GM15510 (cell line): ENCODE results near the gene CCNY.

Experiments
- POLR2A ChIP-seq: IDR thresholded peaks from 3 replicates; pipeline ENCODE4 v1.6.1; 2011; ENCODE audit warnings: borderline replicate concordance; ENCODE audit not compliant: insufficient read length; ENCODE audit errors: extremely low read depth

Gene CCNY

DNA sequence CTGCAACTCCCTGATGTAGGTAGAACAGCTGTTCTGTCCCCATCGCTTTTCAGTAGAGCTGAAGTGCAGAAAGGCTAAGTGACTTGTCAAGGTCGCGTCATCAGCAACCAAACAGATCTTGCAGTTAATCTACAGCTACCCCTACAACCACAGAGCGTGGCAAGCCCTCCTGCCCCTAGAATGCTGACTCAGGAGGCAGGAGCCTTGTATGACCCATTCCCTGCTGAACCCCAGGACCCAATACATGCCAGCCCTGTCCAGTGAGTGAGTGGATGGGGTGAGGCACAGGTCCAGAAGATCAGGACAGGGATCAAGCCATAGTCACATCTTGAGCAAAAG, 242.3 kb downstream of the CCNY start:
- TF ChIP-seq POLR2A, result no peak

DNA sequence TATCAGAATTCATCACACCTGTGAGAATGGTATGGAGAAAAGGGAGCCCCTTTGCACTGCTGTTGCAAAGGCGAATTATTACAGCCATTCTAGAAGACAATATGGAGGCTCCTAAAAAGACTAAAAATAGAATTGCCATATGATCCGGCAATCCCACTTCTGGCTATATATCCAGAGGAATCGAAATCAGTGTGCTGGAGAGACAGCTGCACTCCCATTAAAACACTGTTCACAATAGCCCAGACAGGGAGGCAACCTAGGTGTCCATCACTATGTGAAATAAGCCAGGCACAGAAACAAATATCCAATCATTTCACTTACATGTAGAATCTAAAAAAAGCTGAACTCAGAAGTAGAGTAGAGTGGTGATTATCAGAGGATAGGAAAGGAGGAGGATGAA, 242.8 kb downstream of the CCNY start:
- no peak for TF ChIP-seq POLR2A

DNA sequence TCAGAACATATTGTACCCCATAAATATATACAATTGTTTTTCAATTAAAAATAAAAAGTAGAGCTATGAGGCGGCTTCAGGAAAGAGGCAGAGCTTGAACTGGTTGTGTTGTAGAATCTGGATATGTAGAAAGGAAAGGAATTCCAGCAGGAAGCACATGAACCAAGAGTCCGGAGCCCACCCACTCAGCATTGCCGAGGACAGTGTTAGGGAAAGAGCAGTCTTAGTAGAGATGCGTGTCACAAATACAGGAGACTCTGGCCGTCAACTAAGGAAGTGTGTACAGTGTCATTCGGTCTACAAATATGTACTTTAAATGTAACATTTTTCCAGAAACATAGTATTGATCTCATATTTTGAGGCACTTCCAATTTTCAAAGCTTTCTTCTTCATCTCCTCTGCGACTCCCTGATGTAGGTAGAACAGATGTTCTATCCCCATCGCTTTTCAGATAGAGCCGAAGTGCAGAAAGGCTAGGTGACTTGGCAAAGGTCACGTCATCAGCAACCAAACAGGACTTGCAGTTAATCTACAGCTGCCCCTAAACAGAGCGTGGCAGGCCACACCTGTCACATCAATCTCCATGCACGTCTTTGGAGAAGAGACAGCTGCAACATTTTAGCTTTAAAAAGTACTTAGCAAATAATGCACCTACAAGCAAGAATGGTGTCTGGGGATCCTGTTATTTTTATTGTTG, 243.6 kb downstream of the CCNY start:
- TF ChIP-seq POLR2A, result no peak

DNA sequence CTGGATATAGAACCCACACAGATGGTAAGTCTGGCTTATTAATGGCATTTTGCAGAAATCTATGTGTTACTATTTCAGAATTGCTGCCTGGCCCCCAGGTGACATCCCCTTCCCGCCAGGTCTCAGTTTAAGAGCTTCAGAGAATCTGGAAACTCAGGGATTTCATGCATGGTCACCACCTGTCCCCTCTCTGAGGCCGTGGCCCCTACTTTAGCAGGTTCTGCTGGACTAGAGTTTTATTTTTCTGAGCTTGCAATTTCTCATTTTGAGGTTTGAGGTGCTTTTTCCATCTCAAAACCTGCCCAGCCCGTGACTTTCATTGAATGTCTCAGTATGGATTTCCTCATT, 244.1 kb downstream of the CCNY start:
- TF ChIP-seq POLR2A, result no peak

DNA sequence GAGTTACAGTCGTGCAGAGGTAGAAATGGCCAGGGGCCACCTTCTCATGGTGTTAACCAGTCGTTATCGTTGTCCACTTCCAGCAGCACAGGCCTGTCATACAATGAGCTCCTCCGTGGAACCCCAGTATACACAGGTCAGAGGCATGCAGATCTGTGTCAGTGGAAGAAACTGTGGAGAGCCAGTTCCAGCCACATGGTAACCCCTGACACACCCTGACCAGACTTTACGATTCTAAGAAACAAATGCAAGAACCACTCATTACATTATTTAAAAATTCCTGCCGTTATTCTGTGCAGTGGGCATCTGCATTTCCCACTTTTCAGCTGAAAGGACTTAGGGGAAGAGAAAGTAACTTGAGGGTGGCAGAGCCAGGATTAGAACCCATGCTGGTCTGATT, 245.3 kb downstream of the CCNY start:
- TF ChIP-seq POLR2A, result no peak

DNA sequence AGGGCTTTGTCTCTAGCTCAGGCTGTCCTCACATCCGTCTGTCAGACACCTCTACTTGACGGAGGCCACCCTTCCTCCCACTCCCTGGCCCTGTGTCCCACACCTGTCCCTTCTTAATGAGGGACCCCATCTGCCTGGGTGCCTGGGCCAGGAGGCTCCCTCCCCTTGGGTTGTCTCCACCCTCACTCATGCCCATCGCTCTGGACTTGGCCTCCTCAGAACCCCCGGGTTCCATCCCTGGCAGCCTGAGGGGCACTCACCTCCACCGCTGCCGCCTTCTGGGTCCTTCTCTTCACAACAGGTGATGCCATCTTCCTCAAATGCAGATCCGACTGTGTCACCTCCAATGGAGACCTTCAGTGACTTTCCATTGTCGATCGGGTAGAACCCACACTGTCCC, 248.6 kb downstream of the CCNY start:
- TF ChIP-seq POLR2A, result no peak

DNA sequence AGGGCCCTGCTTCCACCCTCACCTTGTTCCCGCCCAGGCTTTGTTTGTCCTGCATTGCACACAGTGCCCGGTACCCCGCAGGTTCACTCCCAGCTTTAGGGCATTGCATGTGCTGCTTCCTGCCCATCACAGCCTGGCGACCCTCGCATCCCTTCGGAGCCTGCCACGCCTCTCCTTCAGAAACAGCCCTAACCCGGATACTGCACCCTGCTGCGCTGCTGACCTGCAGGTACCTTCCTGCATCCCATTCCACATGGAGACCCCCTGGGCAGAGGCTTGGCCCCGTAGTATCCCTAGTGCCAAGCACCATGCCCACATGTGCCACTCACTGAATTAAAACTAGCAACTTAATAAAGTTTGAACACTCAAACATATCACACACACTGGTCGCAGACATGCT, 249.0 kb downstream of the CCNY start:
- no peak for TF ChIP-seq POLR2A

DNA sequence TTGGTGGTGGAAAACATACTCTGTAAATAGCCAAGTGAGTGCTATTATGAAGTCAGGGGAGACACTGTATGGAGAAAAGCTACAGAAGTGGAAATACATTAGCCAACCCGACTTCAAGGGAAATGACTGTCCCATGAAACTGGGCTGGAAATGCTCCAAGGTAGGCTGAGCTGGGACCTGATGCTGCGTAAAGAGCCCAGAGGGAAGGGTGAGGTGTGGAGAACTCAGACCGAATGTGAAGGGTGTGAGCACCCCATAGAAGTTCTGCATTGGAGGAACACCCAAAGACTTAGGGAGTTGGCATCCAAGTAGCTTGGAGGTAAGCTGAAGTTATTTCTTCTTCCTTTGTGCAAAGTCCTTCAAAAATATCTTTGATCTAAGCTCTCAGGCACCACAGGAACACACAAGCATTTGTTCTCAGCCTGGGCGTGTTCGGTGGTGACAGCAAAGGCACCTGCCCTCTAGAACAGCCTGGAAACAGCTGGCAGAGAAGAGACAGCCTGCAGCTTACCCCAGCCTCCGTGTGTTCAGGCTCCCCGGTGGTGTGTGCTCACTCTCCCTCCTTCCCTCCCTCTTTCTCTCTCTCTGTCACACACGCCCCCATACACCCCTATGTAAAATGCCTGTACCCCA, 249.7 kb downstream of the CCNY start:
- TF ChIP-seq POLR2A, result no peak

DNA sequence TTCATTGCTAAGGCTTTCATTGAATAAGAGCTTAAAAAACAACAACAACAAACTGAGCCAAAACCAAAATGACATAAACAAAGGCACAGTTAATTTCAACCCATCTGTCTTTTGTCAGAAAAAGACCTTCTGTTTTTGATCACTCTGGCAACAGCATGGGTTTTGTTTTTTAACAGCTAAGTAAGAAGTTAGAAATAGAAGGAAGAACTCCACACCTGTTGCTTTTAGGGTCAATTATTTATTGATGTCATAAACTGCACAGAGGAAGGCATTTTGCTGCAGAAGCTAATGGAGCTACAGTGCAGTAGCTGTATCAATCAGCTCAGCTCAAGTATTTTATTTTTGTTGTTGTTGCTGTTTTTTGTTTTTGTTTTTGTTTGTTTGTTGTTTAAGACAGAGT, 252.5 kb downstream of the CCNY start:
- no peak for TF ChIP-seq POLR2A

DNA sequence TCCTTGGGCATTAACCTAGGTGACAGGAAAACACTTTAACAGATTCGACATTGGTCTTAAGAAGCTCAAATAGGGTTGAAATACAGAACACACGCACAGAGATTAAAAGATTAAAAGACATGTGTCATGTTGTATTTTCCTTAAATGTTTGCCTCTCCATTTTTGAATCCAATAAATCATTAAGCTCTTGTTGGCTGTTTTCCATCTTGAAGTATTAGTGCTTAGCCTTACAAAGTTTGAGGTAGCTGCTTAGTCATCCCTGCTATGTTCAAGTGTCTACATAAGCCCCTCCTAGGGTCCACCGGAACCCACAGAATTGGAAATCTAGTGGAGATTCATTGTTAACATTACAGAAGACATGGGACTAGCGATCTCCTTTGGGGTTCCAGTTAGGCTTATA, 256.1 kb downstream of the CCNY start:
- TF ChIP-seq POLR2A, result no peak

DNA sequence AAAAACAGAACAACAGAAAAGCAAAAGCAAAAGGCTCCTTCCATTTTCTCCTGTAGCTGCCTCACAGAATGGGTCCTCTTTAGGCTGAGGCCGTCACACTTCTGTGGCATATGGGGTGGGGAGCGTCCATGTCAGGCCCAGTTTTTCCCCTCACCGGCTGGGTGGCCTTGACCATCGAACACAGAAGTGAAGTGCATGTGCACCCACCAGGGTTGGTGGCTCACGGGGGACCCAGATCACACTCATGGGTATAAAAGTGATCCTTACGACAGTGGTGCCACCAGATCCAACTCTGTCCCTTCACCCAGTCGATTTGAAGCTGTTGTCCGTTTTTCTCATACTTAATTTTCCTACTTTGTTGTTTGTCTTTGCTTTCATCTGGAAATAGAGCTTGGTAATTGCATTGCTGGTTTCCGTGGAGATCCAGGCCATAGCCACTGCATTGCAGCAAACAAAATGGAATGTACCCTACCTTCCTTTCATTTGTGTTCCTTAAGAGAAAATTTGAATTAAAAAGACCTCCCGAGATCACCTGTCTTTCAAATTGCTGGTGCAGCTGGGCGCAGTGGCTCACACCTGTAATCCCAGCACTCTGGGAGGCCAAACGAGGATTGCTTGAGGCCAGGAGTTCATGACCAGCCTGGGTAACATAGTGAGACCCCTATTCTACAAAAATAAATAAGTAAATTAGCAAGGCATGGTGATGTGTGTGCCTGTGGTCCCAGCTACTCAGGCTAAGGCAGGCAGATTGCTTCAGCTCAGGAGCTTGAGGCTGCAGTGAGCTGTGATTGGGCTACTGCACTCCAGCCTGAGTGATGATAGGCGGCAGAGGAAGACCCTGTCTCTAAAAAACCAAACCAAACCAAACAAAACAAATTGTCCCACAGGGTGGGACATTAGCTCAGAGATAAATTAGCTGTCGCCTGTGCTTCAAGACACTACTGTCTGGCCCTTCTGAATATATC, 258.1 kb downstream of the CCNY start:
- TF ChIP-seq POLR2A, result no peak

DNA sequence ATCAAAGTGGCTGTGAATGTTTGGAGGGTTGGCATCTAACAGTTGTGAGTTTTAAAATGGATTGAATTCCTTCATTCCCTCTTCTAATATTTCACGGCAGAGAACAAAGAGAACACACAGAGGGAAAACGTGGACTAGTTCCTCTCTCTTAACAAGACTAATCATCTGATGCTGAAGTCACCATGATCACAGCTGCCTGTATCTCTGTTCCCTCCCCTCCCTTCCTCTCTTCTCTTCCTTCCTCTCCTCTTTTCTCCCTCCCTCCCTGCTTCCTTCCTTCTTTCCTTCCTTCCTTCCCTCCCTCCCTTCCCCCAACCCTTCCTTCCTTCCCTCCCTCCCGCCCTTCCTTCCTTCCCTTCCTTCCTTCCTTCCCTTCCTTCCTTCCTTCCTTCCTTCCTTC, 258.8 kb downstream of the CCNY start:
- TF ChIP-seq POLR2A, result no peak

DNA sequence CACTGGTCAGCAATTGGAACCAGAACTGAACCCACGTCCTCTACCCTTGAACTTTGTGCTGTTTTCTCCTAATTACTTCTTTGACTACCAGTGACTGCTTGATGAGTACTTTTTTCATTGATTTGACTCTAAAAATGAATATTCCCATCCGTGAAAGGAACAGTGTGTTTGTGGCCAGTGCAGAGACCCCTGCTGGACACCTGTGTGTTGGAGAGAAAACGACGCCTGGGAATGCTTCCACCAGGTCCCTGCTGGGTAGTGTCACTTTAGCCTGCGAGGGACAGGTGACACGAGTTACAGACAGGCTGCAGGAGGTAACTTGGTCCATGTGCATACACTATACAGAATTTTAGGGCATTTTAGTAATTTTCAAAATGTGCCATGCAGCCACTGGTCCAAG, 262.1 kb downstream of the CCNY start:
- no peak for TF ChIP-seq POLR2A

DNA sequence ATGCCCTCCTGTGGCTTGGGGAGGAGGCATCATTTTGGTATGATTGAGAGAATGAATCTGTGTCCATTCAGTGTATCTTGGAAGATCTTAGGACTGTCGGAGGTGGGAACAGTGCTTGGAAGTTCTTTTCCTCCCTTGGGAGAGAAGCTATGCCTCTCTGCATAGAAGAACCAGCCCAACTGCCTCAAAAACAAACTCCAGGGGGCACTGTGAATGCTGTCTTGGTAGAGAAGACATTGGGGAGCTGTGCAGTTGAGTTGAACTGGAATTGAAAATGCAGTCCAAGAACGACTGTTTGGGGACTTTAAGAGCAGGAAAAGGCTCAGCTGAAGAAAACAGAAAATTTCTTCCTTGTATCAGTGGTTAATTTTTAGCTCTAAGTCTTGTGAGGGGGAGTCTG, 263.9 kb downstream of the CCNY start:
- no peak for TF ChIP-seq POLR2A

DNA sequence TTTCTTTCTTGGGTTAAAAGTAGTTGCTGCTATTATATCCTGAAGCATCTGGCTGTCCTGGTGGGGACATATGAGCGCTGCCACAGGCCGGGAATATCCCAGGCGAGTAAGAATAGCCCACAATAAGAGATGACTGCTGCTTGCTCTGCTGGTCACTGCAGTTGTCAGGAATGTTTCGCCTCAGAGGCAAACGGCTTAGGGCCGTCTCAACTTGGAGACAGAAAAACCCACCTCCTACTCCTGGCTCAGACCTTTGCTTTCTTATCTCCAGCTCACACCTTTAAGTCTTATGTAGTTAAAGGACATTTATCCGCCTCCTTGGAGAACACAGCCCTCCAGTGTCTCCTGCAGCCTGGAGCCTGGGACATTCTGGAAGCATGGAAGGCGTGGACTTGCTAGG, 268.9 kb downstream of the CCNY start, which contains the start of gene GJD4:
GJD4 (plus strand) TSS at position 151 of the 400 bp plus-strand sequence; CDS start at position 378, 227 bp downstream.
- no peak for TF ChIP-seq POLR2A
